ENCODE results near the gene SLC25A29.
A peak's percentile ranks its signal among the peaks of the same experiment; 100 is the strongest.
"Not testable (repeated sequence)": the region's sequence is repeated elsewhere in the genome, so short reads cannot be mapped to it uniquely, and the experiment has no call there.

Gene SLC25A29

DNA sequence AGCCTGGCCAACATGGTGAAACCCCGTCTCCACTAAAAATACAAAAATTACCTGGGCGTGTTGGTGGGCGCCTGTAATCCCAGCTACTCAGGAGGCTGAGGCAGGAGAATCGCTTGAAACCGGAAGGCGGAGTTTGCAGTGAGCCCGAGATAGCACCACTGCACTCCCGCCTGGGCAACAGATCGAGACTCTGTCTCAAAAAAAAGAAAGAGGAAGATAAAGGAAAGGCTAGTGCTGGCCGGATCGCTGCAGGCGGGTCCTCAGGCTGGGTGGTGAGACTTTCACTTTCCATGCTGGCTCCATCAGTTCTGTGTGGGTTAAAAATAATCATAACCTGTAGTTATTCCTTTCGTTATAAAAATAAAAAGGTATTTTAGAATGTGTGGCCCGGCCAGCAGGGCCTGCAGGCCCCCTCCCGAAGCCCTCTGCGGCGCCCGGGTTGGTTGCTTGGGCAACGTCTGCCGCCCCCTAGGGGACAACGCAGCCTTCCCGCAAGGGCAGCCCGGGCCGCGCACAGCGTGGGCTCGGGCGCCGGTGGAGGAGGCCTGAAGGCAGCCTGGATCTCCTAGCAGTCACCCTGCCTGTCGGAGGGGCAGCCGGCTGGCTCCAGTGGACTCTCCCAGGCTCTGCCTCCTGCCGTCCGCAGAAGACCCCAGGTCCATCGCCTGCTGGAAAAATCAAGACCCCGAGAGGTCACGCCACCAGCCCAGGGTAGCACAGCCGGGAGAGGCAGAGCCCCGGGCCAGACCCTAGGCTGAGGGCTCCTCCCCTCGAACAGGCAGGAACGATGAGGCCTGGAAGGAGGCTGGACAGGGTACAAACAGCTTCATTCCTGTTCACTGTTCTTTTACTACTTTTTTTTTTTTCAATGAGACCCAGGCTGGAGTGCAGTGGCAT lies 11.9 kb upstream of the SLC25A29 start:
- no peak overlapping the region for H3K4me3 ChIP-seq (ENCODE audit: low read length)
- peak; percentile 34 for DNase-seq (ENCODE audit: low read depth)
- TF ChIP-seq, protein P1, sequence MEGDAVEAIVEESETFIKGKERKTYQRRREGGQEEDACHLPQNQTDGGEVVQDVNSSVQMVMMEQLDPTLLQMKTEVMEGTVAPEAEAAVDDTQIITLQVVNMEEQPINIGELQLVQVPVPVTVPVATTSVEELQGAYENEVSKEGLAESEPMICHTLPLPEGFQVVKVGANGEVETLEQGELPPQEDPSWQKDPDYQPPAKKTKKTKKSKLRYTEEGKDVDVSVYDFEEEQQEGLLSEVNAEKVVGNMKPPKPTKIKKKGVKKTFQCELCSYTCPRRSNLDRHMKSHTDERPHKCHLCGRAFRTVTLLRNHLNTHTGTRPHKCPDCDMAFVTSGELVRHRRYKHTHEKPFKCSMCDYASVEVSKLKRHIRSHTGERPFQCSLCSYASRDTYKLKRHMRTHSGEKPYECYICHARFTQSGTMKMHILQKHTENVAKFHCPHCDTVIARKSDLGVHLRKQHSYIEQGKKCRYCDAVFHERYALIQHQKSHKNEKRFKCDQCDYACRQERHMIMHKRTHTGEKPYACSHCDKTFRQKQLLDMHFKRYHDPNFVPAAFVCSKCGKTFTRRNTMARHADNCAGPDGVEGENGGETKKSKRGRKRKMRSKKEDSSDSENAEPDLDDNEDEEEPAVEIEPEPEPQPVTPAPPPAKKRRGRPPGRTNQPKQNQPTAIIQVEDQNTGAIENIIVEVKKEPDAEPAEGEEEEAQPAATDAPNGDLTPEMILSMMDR (IDR thresholded peaks at IDR 0.05; ENCODE audit: insufficient read depth, low read depth, low read length, missing control alignments): peak; percentile 33

DNA sequence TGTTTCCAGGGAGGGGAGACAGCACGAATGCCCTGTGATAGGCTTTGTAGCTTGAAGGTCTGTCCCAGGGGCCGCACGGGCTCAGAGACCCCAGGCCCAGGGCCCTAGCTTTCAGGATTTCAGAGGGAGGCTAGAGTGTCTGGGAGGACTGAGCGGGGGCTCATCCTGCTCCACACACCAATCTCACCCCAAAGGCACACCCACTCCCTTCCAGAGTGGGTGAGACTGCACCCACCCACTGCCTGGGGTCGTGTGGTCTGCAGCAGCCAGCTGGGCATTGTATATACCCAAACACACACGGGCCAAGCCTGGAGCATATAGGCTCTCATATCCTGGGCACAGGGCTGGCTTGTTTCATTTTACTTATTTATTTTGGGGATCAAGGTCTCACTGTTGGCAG lies 11.1 kb upstream of the SLC25A29 start:
- TF ChIP-seq, protein P1 (IDR thresholded peaks at IDR 0.05; ENCODE audit: insufficient read depth, low read depth, low read length, missing control alignments): no peak
- H3K4me3 ChIP-seq (ENCODE audit: low read length): no peak overlapping the region
- DNase-seq (ENCODE audit: low read depth): no peak

DNA sequence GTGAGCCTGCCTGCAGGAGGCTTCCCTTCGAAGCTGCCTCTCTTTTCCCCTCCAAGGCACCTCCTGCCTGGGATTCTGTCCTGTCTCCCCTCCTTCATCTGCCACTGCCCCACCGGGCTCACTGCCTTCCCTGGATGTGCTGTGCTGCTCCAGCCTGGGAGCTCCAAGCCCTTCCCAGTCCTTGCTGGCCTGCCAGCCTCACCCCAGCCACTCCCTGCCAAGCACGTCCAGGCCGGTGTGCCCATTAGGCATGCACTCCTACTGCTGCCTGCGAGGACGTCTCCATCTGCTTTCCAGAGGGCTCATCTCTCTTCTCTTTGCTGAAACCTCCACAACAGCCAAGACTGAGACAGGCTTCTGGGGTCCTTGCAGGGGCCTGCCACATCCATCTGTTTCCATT lies 8.5 kb upstream of the SLC25A29 start:
- no peak overlapping the region for H3K4me3 ChIP-seq (ENCODE audit: low read length)
- TF ChIP-seq, protein P1 (IDR thresholded peaks at IDR 0.05; ENCODE audit: insufficient read depth, low read depth, low read length, missing control alignments): no peak
- peak; percentile 41 for DNase-seq (ENCODE audit: low read depth)

DNA sequence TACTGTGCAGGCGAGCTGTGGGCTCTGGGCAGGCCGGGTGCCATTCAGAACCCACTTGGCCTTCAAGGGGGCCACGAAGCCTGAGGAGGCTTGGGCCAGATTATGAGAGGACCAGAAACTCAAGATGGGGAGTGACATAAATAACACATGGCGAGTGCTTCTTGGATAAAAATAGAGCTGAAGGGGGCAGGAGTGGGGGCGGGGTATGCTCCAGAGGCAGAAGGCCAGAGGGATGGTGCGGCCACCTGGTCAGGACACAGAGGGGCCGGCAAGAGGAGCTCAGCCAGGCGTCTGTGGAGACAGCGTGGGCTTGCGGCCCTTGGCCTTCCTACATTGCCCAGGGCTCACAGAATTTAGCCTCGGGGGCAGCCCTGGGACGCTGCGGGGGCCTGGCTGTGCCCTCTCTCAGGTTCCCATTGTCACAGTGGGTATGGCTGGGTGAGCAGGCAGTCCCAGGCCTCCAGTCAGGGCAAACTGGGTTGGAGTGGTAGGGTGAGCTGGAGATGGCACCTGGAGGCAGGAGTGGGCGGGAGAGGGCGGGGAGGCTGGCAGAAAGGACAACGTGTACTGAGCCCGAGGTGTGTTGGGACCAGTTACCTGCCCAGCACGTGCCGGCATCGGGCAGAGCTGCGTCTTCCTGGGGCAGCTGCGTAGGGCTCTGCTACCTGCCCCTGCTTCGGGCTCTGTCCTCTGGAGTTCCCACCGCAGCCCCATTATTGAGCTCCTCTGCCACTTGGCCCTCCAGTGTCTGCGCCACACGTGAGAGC lies 7.4 kb upstream of the SLC25A29 start:
- DNase-seq (ENCODE audit: low read depth): peak; percentile 17

DNA sequence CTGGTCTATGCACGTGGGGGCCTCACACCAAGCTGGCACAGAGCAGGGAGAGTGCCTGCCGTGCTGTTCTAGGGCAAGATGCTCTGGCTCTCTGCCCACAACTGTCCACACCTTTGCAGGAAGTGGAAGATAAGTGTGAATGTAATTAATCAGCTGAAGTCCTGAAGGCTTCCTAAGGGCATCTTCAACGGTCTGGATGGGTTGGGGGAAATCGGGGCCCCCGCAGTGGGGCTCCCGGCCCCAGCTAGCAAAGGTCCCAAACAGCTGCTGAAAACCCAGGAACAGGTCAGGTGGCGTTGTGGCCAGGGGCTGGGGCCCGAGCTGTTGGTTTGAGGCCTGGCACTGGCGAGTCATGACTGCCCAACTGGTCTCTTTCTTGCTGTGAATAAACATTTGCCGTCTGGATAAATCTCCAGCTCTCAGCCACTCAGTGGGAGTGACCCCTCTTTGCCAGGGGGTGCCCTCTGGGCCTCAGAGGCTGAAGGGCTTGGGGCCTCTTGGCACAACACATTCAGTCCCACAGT lies 6.7 kb upstream of the SLC25A29 start:
- TF ChIP-seq, protein P1 (IDR thresholded peaks at IDR 0.05; ENCODE audit: insufficient read depth, low read depth, low read length, missing control alignments): no peak
- no peak overlapping the region for H3K4me3 ChIP-seq (ENCODE audit: low read length)
- no peak for DNase-seq (ENCODE audit: low read depth)

More for the DNA sequence above, 7.4 kb upstream of the SLC25A29 start:
- no peak overlapping the region for H3K4me3 ChIP-seq (ENCODE audit: low read length)
- TF ChIP-seq, protein P1 (IDR thresholded peaks at IDR 0.05; ENCODE audit: insufficient read depth, low read depth, low read length, missing control alignments): no peak

DNA sequence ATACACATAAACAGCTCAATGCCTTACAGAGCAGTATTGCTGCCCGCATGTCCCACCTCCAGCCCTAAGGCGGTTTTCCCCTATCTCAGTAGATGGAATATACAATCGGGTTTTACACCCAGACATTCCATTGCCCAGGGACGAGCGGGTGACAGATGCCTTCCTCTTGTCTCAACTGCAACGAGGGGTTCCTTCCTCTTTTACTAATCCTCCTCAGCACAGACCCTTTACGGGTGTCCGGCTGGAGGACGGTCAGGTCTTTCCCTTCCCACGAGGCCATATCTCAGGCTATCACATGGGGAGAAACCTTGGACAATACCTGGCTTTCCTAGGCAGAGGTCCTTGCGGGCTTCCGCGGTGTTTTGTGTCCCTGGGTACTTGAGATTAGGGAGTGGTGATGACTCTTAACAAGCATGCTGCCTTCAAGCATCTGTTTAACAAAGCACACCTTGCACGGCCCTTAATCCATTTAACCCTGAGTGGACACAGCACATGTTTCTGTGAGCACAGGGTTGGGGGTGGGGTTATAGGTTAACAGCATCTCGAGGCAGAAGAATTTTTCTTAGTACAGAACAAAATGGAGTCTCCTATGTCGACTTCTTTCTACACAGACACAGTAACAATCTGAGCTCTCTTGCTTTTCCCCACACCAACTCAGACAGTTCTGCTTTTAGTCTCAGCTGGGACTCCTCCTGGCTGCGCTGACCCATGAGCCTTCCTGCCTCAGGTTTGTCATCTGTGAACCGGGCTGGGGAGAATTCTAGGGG lies 6.0 kb upstream of the SLC25A29 start:
- not testable (repeated sequence) for DNase-seq (ENCODE audit: low read depth); H3K4me3 ChIP-seq (ENCODE audit: low read length)

Measured in epithelial cell of esophagus (primary cell).